IPS-NIHi11 (cell line): ENCODE measurements around the gene CBR4.
"Not testable (repeated sequence)": the region's sequence is repeated elsewhere in the genome, so short reads cannot be mapped to it uniquely, and the experiment has no call there.

Experiments
- DNase-seq: peaks from one replicate; pipeline ENCODE4 v3.0.0; 2012; ENCODE audit warnings: mixed read lengths, low spot score

The CBR4 gene

GRCh38 chr4:169010125-169011023, at the start of gene CBR4:
Gene CBR4, minus strand, starts transcription at chr4:169010255. Its CDS starts 166 bp downstream, at chr4:169010089.
- peak; percentile 91 for DNase-seq

- no peak for DNase-seq
Measured at GRCh38 chr4:169059306-169060211, 49.5 kb upstream of the CBR4 start.

GRCh38 chr4:169058312-169058711, 48.3 kb upstream of the CBR4 start:
- DNase-seq, result no peak

GRCh38 chr4:169054879-169055278, 44.8 kb upstream of the CBR4 start:
- no peak for DNase-seq

- DNase-seq, result no peak
Measured at GRCh38 chr4:169052594-169052945, 42.5 kb upstream of the CBR4 start.

- no peak for DNase-seq
Measured at GRCh38 chr4:169051761-169052593, 41.9 kb upstream of the CBR4 start.

GRCh38 chr4:169050881-169051760, 41.1 kb upstream of the CBR4 start:
- no peak for DNase-seq

- DNase-seq, result no peak
Measured at GRCh38 chr4:169050284-169050683, 40.2 kb upstream of the CBR4 start.

GRCh38 chr4:169048868-169049414, 38.9 kb upstream of the CBR4 start:
- no peak for DNase-seq

- no peak for DNase-seq
Measured at GRCh38 chr4:169047956-169048355, 37.9 kb upstream of the CBR4 start.

GRCh38 chr4:169045862-169046584, 36.0 kb upstream of the CBR4 start:
- DNase-seq, result peak; percentile 50

- no peak for DNase-seq
Measured at GRCh38 chr4:169044714-169045447, 34.8 kb upstream of the CBR4 start.

GRCh38 chr4:169042608-169043007, 32.6 kb upstream of the CBR4 start:
- DNase-seq, result no peak

- DNase-seq, result no peak
Measured at GRCh38 chr4:169040559-169041261, 30.7 kb upstream of the CBR4 start.

GRCh38 chr4:169039251-169039954, 29.3 kb upstream of the CBR4 start:
- DNase-seq, result no peak

- DNase-seq, result no peak
Measured at GRCh38 chr4:169037506-169037905, 27.5 kb upstream of the CBR4 start.

- not testable (repeated sequence) for DNase-seq
Measured at GRCh38 chr4:169035871-169036620, 26.0 kb upstream of the CBR4 start.
